Left colon (tissue), 2 donors: Measurements from ENCODE around the gene CHD1. TPM values are rescaled to one million over a fixed set of nuclear protein-coding genes. Genes with fewer than 3 reads are reported as not detected.

Experiments used
- ATAC-seq: fragments of 200-7000 bp; cut with Tn5 transposase; one replicate; pipeline ENCODE4 v1.9.1; 2020; ENCODE audit warnings: mild to moderate bottlenecking, moderate library complexity
- DNase-seq, 2 donors: peaks; one replicate each; pipeline ENCODE4 v3.0.0-alpha.2; 2020
- intact Hi-C, 2 donors: fragments of 100-400 bp; cut with DNase I in 1 of 2; cut with micrococcal nuclease in 1 of 2; formaldehyde crosslinking; loops; one replicate each; pipeline versions ENCODE4 v1.11.2 to v1.14.0; 2022; cut with DNase I, micrococcal nuclease
- total RNA-seq, 2 donors: library from RNA; stranded (reverse); fragmentation: NEBNext Ultra II Directional; extraction: Animal tissue kit (Norgen Biotek cat#: 25700); gene quantifications; one replicate each; pipeline ENCODE4 v1.2.1, GENCODE V29; 2021
- donor health status: DM: no; HTN: no; CAD: no.
- donor health status: DM: yes; HTN: yes; CAD: no.

CHD1 gene
- total RNA-seq, 2 donors from 2014 or later, result 44.9 to 45.8 TPM

- no peak for DNase-seq
- ATAC-seq, result no peak
- intact Hi-C loops, result no loop called here
These were observed 11.8 kb upstream of the CHD1 start for GRCh38 chr5:98940581-98940980.

GRCh38 chr5:98938464-98938863 lies 9.7 kb upstream of the CHD1 start:
- no peak for DNase-seq
- intact Hi-C loops, result no loop called here
- no peak for ATAC-seq

- intact Hi-C loops, result no loop called here
- ATAC-seq (no peak), DNase-seq (no peak)
These were observed 8.3 kb upstream of the CHD1 start for GRCh38 chr5:98936948-98937715.

GRCh38 chr5:98935206-98935605 lies 6.4 kb upstream of the CHD1 start:
- ATAC-seq, result no peak
- intact Hi-C loops, result no loop called here
- no peak for DNase-seq

- intact Hi-C loops, result no loop called here
- ATAC-seq (no peak), DNase-seq (no peak)
These were observed 5.7 kb upstream of the CHD1 start for GRCh38 chr5:98934546-98934945.

- DNase-seq (no peak), ATAC-seq (no peak)
- intact Hi-C loops, result no loop called here
These were observed 4.8 kb upstream of the CHD1 start for GRCh38 chr5:98933445-98934072.

GRCh38 chr5:98930972-98931762 lies 2.4 kb upstream of the CHD1 start:
- intact Hi-C loops, result no loop called here
- ATAC-seq, result no peak
- no peak for DNase-seq

- intact Hi-C loops, result no loop called here
These were observed 997 bp upstream of the CHD1 start for GRCh38 chr5:98929710-98930298.

GRCh38 chr5:98927989-98928872 lies 576 bp downstream of the CHD1 start:
- ATAC-seq (peak; percentile 44), DNase-seq (peak; percentile 77 to 79)
- intact Hi-C loops, result no loop called here

More at GRCh38 chr5:98929710-98930298, 997 bp upstream of the CHD1 start:
- ATAC-seq, result no peak
- DNase-seq, result peak in 1 of 2 donors; percentile 90

GRCh38 chr5:98927242-98927988 lies 1.4 kb downstream of the CHD1 start:
- peak; percentile 10 for ATAC-seq
- intact Hi-C loops, result no loop called here
- DNase-seq, result peak; percentile 47 to 67

- no peak for DNase-seq
- intact Hi-C loops, result no loop called here
- ATAC-seq, result no peak
These were observed 4.8 kb downstream of the CHD1 start for GRCh38 chr5:98923966-98924365.

- DNase-seq (no peak), ATAC-seq (no peak)
- intact Hi-C loops, result no loop called here
These were observed 6.8 kb downstream of the CHD1 start for GRCh38 chr5:98921947-98922505.

GRCh38 chr5:98917433-98917832 lies 11.4 kb downstream of the CHD1 start:
- ATAC-seq, result no peak
- no peak for DNase-seq
- intact Hi-C loops, result no loop called here

- no peak for DNase-seq
- intact Hi-C loops, result no loop called here
- ATAC-seq, result no peak
These were observed 12.3 kb downstream of the CHD1 start for GRCh38 chr5:98916540-98916939.

- ATAC-seq, result no peak
- no peak for DNase-seq
- intact Hi-C loops, result no loop called here
These were observed 14.9 kb downstream of the CHD1 start for GRCh38 chr5:98913911-98914310.

- no peak for ATAC-seq
- intact Hi-C loops, result no loop called here
These were observed 17.3 kb downstream of the CHD1 start for GRCh38 chr5:98911280-98912040.

GRCh38 chr5:98909363-98909762 lies 19.4 kb downstream of the CHD1 start:
- ATAC-seq, result no peak
- intact Hi-C loops, result loop anchor here in 1 of 2 donors (5.0 kb wide), 1 partner anchor 123 kb away; no protein-coding TSS in a partner anchor
- DNase-seq, result no peak

More at GRCh38 chr5:98911280-98912040, 17.3 kb downstream of the CHD1 start:
- no peak for DNase-seq
